CD14-positive monocyte (primary cell): ENCODE measurements around the gene CYREN. TPM values are rescaled to one million over a fixed set of nuclear protein-coding genes. Genes with fewer than 3 reads are reported as not detected.

ENCODE experiments used
- DNase-seq, 3 donors: peaks; one replicate each; pipeline ENCODE4 v3.0.0-alpha.2; 2011 to 2022
- H2AFZ ChIP-seq: 2 replicates; pipeline ENCODE4 v1.6.0; 2012; ENCODE audit warnings: mild to moderate bottlenecking, low read depth, low read length, inconsistent platforms; ENCODE audit not compliant: insufficient read depth, poor library complexity, severe bottlenecking
- H3K27ac ChIP-seq, 2 donors: 1 replicate in 1 of 2; 2 replicates in 1 of 2; pipeline ENCODE4 v1.5.1; 2012 to 2013; ENCODE audit warnings: low read length in 2 of 2, control low read depth in 1 of 2, inconsistent platforms in 1 of 2, low read depth in 1 of 2, mild to moderate bottlenecking in 1 of 2
- H3K27me3 ChIP-seq, 2 donors: one replicate each; pipeline versions ENCODE4 v1.6.0 to v1.6.1; 2011 to 2013; ENCODE audit warnings: low read length in 2 of 2; ENCODE audit not compliant: control insufficient read depth in 2 of 2, insufficient read depth in 2 of 2
- H3K36me3 ChIP-seq, 2 donors: replicated peaks in 1 of 2; 1 replicate in 1 of 2; 2 replicates in 1 of 2; pipeline versions ENCODE4 v1.5.1 to v1.6.1; 2012 to 2013; ENCODE audit warnings: low read length in 2 of 2, control low read depth in 1 of 2, inconsistent platforms in 1 of 2, mild to moderate bottlenecking in 1 of 2; ENCODE audit not compliant: insufficient read depth in 2 of 2, control insufficient read depth in 1 of 2
- H3K4me1 ChIP-seq, 2 donors: 1 replicate in 1 of 2; 2 replicates in 1 of 2; pipeline versions ENCODE4 v1.5.1 to v1.6.1; 2012 to 2013; ENCODE audit warnings: low read length in 2 of 2, control low read depth in 1 of 2, inconsistent platforms in 1 of 2, mild to moderate bottlenecking in 1 of 2, moderate library complexity in 1 of 2; ENCODE audit not compliant: insufficient read depth in 2 of 2, control insufficient read depth in 1 of 2
- H3K4me2 ChIP-seq: replicated peaks from 2 replicates; pipeline ENCODE3; 2012; ENCODE audit warnings: low read length, moderate library complexity, mild to moderate bottlenecking; ENCODE audit not compliant: poor library complexity, severe bottlenecking; ENCODE audit errors: extremely low read depth
- H3K4me3 ChIP-seq, 3 experiments: fragments of 200-600 bp in 1 of 3; sonication (generic) in 1 of 3; replicated peaks in 1 of 3; 1 replicate in 2 of 3; 2 replicates in 1 of 3; pipeline ENCODE4 v1.5.1; 2011 to 2013; ENCODE audit warnings: low read length in 3 of 3, mild to moderate bottlenecking in 3 of 3, control low read depth in 2 of 3, low read depth in 2 of 3, inconsistent platforms in 1 of 3, moderate library complexity in 1 of 3
- H3K79me2 ChIP-seq: 2 replicates; pipeline ENCODE4 v1.6.0; 2012; ENCODE audit warnings: mild to moderate bottlenecking, control low read depth, inconsistent platforms, low read length, moderate library complexity; ENCODE audit not compliant: insufficient read depth
- H3K9ac ChIP-seq: 2 replicates; pipeline ENCODE4 v1.6.0; 2017; ENCODE audit warnings: low read length, mild to moderate bottlenecking; ENCODE audit not compliant: insufficient read depth, poor library complexity, severe bottlenecking
- H3K9me3 ChIP-seq, 2 donors: replicated peaks in 1 of 2; 1 replicate in 1 of 2; 2 replicates in 1 of 2; pipeline versions ENCODE4 v1.5.1 to v1.6.1; 2012 to 2013; ENCODE audit warnings: low read length in 2 of 2, control low read depth in 1 of 2; ENCODE audit not compliant: control insufficient read depth in 1 of 2, insufficient read depth in 1 of 2
- H4K20me1 ChIP-seq: 2 replicates; pipeline ENCODE4 v1.6.0; 2012; ENCODE audit warnings: mild to moderate bottlenecking, low read length, control low read depth, moderate library complexity; ENCODE audit not compliant: insufficient read depth
- H3K27ac Mint-ChIP-seq, 7 donors: one replicate each; pipeline ENCODE4 v1.8.0; 2020; ENCODE audit warnings: mild to moderate bottlenecking in 7 of 7, mixed read lengths in 7 of 7, moderate library complexity in 6 of 7, inconsistent platforms in 2 of 7
- H3K27me3 Mint-ChIP-seq, 3 donors: one replicate each; pipeline ENCODE4 v1.8.0; 2021 to 2022; ENCODE audit warnings: low read depth in 3 of 3, mild to moderate bottlenecking in 3 of 3, mixed read lengths in 3 of 3, moderate library complexity in 3 of 3, inconsistent platforms in 1 of 3
- H3K36me3 Mint-ChIP-seq, 2 donors: one replicate each; pipeline ENCODE4 v1.8.0; 2020; ENCODE audit warnings: mixed read lengths in 2 of 2, inconsistent platforms in 1 of 2, mild to moderate bottlenecking in 1 of 2
- H3K4me1 Mint-ChIP-seq: one replicate; pipeline ENCODE4 v1.8.0; 2020; ENCODE audit warnings: mild to moderate bottlenecking, mixed read lengths
- H3K4me3 Mint-ChIP-seq, 2 donors: one replicate each; pipeline ENCODE4 v1.8.0; 2020; ENCODE audit warnings: mild to moderate bottlenecking in 2 of 2, mixed read lengths in 2 of 2, moderate library complexity in 1 of 2
- H3K9me3 Mint-ChIP-seq, 7 donors: one replicate each; pipeline ENCODE4 v1.8.0; 2020 to 2022; ENCODE audit warnings: mixed read lengths in 7 of 7, mild to moderate bottlenecking in 6 of 7, moderate library complexity in 6 of 7, inconsistent platforms in 2 of 7
- CTCF ChIP-seq: fragments of 200-600 bp; IDR thresholded peaks from one replicate; pipeline ENCODE4 v1.8.0; 2022; ENCODE audit warnings: antibody characterized with exemption, mild to moderate bottlenecking
- WGBS: methylation state at CpG from one replicate; pipeline ENCODE4 v1.1.5; 2013; ENCODE audit warnings: missing lambda C conversion rate; ENCODE audit not compliant: insufficient coverage; 5-methylcytosine and 5-hydroxymethylcytosine counted together
- intact Hi-C, 2 donors: fragments of 100-400 bp; cut with micrococcal nuclease; formaldehyde crosslinking; loops; one replicate each; pipeline versions ENCODE4 v1.15.0 to v1.15.1; 2023
- polyA plus RNA-seq, 3 donors: library from polyadenylated mRNA; depleted of rRNA in 1 of 3; unstranded in 2 of 3; stranded (reverse) in 1 of 3; fragments of 300-500 nt in 2 of 3; fragments of >200 nt in 1 of 3; fragmentation: Illumina TruSeq in 2 of 3; gene quantifications; 1 replicate in 2 of 3; 2 replicates in 1 of 3; pipeline ENCODE4 v1.2.3, GENCODE V29; 2012 to 2021

The CYREN gene
- polyA plus RNA-seq, 3 donors: 20.6 to 47.4 (median 40.1) TPM

GRCh38 chr7:135147899-135148721 is 22.4 kb downstream of the CYREN start, which contains the start of gene TMEM140:
Gene TMEM140 (plus strand): TSS chr7:135148072. CDS start chr7:135164442, 16,370 bp downstream.
- no peaks in the 10 kb centered on the region for H3K27me3 ChIP-seq
- H3K9ac ChIP-seq: peak within 1 kb of the TSS; percentile 81
- peak within 1 kb of the TSS; percentile 89 to 99 for H3K27ac ChIP-seq
- H3K36me3 ChIP-seq: no peaks in the 10 kb centered on the region
- peaks cover 40% of the 10 kb centered on the region for H3K79me2 ChIP-seq
- H3K4me3 Mint-ChIP-seq: peak within 1 kb of the TSS; percentile 96
- TF ChIP-seq CTCF: no peak
- H3K4me3 ChIP-seq: peak within 1 kb of the TSS; percentile 68 to 98 (median 81)
- H4K20me1 ChIP-seq: no peaks in the 10 kb centered on the region
- H3K4me2 ChIP-seq: peak within 1 kb of the TSS; percentile 77
- peaks cover 52 to 60% of the 10 kb centered on the region in 2 donors for H3K4me1 ChIP-seq
- peak within 1 kb of the TSS; percentile 87 for H2AFZ ChIP-seq
- H3K4me1 Mint-ChIP-seq: peaks cover 61% of the 10 kb centered on the region
- WGBS: 0% methylated on average over 8 of the region's 13 CpGs
- DNase-seq: peak; percentile 57 to 63 (median 61)
- peaks cover 0 to 6% (median 0%) of the 10 kb centered on the region in 7 donors for H3K9me3 Mint-ChIP-seq
- intact Hi-C loops: loop anchor here in 1 of 2 donors (5.0 kb wide), 1 partner anchor 64 kb away; the partner anchor contains the start of gene WDR91
- H3K27me3 Mint-ChIP-seq: peaks cover 0 to 2% (median 0%) of the 10 kb centered on the region in 3 donors
- peak within 1 kb of the TSS; percentile 93 to 99 (median 96) for H3K27ac Mint-ChIP-seq
- H3K9me3 ChIP-seq: no peaks in the 10 kb centered on the region
- peaks cover 11 to 21% of the 10 kb centered on the region in 2 donors for H3K36me3 Mint-ChIP-seq

- H3K79me2 ChIP-seq: peaks cover 34% of the 10 kb centered on the region
- H3K27ac Mint-ChIP-seq: peak overlapping the region; percentile 93 to 99 (median 96)
- no peaks in the 10 kb centered on the region for H3K27me3 ChIP-seq
- peaks cover 4 to 15% of the 10 kb centered on the region in 2 donors for H3K36me3 Mint-ChIP-seq
- peak overlapping the region; percentile 87 for H2AFZ ChIP-seq
- H3K4me3 ChIP-seq: peak overlapping the region; percentile 68 to 98 (median 81)
- peak overlapping the region; percentile 77 for H3K4me2 ChIP-seq
- no peaks in the 10 kb centered on the region for H3K9me3 Mint-ChIP-seq
- intact Hi-C loops: loop anchor here in 1 of 2 donors (5.0 kb wide), 1 partner anchor 65 kb away; the partner anchor contains the start of gene WDR91
- peaks cover 56% of the 10 kb centered on the region for H3K4me1 Mint-ChIP-seq
- H3K27me3 Mint-ChIP-seq: peaks cover 0 to 2% (median 0%) of the 10 kb centered on the region in 3 donors
- H3K9me3 ChIP-seq: no peaks in the 10 kb centered on the region
- H3K4me3 Mint-ChIP-seq: peak overlapping the region; percentile 96
- no peak for TF ChIP-seq CTCF
- no peaks in the 10 kb centered on the region for H4K20me1 ChIP-seq
- 0% methylated on average over 3 of the region's 6 CpGs for WGBS
- H3K36me3 ChIP-seq: no peaks in the 10 kb centered on the region
- peak; percentile 29 to 39 (median 35) for DNase-seq
- H3K27ac ChIP-seq: peak overlapping the region; percentile 89 to 99
- peaks cover 50 to 54% of the 10 kb centered on the region in 2 donors for H3K4me1 ChIP-seq
- H3K9ac ChIP-seq: peak overlapping the region; percentile 81
These were observed 23.1 kb downstream of the CYREN start for GRCh38 chr7:135147341-135147898.
